HG03135 (cell line): ENCODE measurements around the gene NSMCE1.
A peak's percentile ranks its signal among the peaks of the same experiment; 100 is the strongest.

ENCODE experiments used
- ATAC-seq: cut with Tn5 transposase; IDR thresholded peaks from one replicate; pipeline ENCODE4 v1.9.1; 2021; ENCODE audit warnings: mild to moderate bottlenecking, moderate library complexity; ENCODE audit not compliant: unreplicated experiment

Gene NSMCE1

GRCh38 chr16:27199235-27199586 lies 69.4 kb downstream of the NSMCE1 start:
- ATAC-seq: no peak

- ATAC-seq: no peak
Observed at GRCh38 chr16:27198451-27199234, 69.9 kb downstream of the NSMCE1 start.

GRCh38 chr16:27197004-27197403 lies 71.6 kb downstream of the NSMCE1 start:
- ATAC-seq: no peak

GRCh38 chr16:27195941-27196595 lies 72.5 kb downstream of the NSMCE1 start:
- no peak for ATAC-seq

GRCh38 chr16:27195076-27195741 lies 73.4 kb downstream of the NSMCE1 start:
- ATAC-seq: no peak

GRCh38 chr16:27193300-27193990 lies 75.1 kb downstream of the NSMCE1 start:
- no peak for ATAC-seq

- no peak for ATAC-seq
Observed at GRCh38 chr16:27191352-27191924, 77.1 kb downstream of the NSMCE1 start.

GRCh38 chr16:27190316-27190871 lies 78.2 kb downstream of the NSMCE1 start:
- ATAC-seq: no peak

- ATAC-seq: no peak
Observed at GRCh38 chr16:27189335-27189972, 79.1 kb downstream of the NSMCE1 start.

GRCh38 chr16:27188633-27189032 lies 79.9 kb downstream of the NSMCE1 start:
- no peak for ATAC-seq

GRCh38 chr16:27185776-27186130 lies 82.8 kb downstream of the NSMCE1 start:
- no peak for ATAC-seq

- no peak for ATAC-seq
Observed at GRCh38 chr16:27182906-27183405, 85.6 kb downstream of the NSMCE1 start.

GRCh38 chr16:27181019-27181790 lies 87.4 kb downstream of the NSMCE1 start:
- no peak for ATAC-seq

GRCh38 chr16:27179500-27180072 lies 89.0 kb downstream of the NSMCE1 start:
- ATAC-seq: peak; percentile 78

- no peak for ATAC-seq
Observed at GRCh38 chr16:27177031-27177774, 91.4 kb downstream of the NSMCE1 start.

GRCh38 chr16:27175888-27176287 lies 92.7 kb downstream of the NSMCE1 start:
- no peak for ATAC-seq
